HepG2 (cell line): ENCODE results near the gene APOD. TPM values are rescaled to one million over a fixed set of nuclear protein-coding genes. Genes with fewer than 3 reads are reported as not detected.

Source experiments
- NCOA1 ChIP-seq: sonication (generic); formaldehyde crosslinking; IDR thresholded peaks from 2 replicates; pipeline ENCODE4 v1.9.0; 2021; ENCODE audit warnings: missing genetic modification reagents
- RNF2 ChIP-seq: fragments of 450-650 bp; conservative IDR thresholded peaks from 2 replicates; pipeline ENCODE4 v1.6.1; 2016; ENCODE audit warnings: low read depth
- SCMH1 ChIP-seq: sonication (generic); formaldehyde crosslinking; IDR thresholded peaks from 2 replicates; pipeline ENCODE4 v1.9.0; 2021; ENCODE audit warnings: missing genetic modification reagents, mild to moderate bottlenecking, borderline replicate concordance
- ZBTB38 ChIP-seq: sonication (generic); formaldehyde crosslinking; IDR thresholded peaks from 2 replicates; pipeline ENCODE4 v1.5.1; 2020; ENCODE audit warnings: mild to moderate bottlenecking, missing genetic modification reagents
- ZNF256 ChIP-seq: sonication (generic); formaldehyde crosslinking; conservative IDR thresholded peaks from 2 replicates; pipeline ENCODE4 v1.4.0; 2020; ENCODE audit warnings: missing genetic modification reagents
- ZNF629 ChIP-seq: sonication (generic); formaldehyde crosslinking; conservative IDR thresholded peaks from 2 replicates; pipeline ENCODE4 v1.5.0; 2020; ENCODE audit warnings: missing genetic modification reagents
- ZNF841 ChIP-seq: sonication (generic); formaldehyde crosslinking; IDR thresholded peaks from 2 replicates; pipeline ENCODE4 v1.8.1; 2023; ENCODE audit warnings: missing genetic modification reagents, borderline replicate concordance
- polyA plus RNA-seq, 8 experiments: library from polyadenylated mRNA; depleted of rRNA in 3 of 8; stranded (reverse) in 7 of 8; unstranded in 1 of 8; fragments of >200 nt; fragmentation: Illumina TruSeq in 4 of 8; extraction: Trizol in 4 of 8; gene quantifications; 2 replicates each; pipeline versions ENCODE4 v1.2.1 to v1.2.3, GENCODE V29; 2011 to 2016; ENCODE audit warnings: low read depth in 4 of 8, missing spikeins in 1 of 8, mixed read lengths in 1 of 8; ENCODE audit not compliant: insufficient read depth in 1 of 8
- total RNA-seq, 5 experiments: library from RNA; depleted of rRNA; stranded (reverse); fragments of >200 nt; fragmentation: Illumina TruSeq; extraction: Trizol; gene quantifications; 2 replicates each; pipeline ENCODE4 v1.2.3, GENCODE V29; 2016; ENCODE audit warnings: low read depth in 1 of 5
- TF ChIP-seq, protein P1 (sequence below): sonication (generic); formaldehyde crosslinking; IDR thresholded peaks from 2 replicates; pipeline ENCODE4 v1.8.0; 2022; ENCODE audit warnings: mild to moderate bottlenecking, missing genetic modification reagents, moderate library complexity
- TF ChIP-seq, protein P2 (sequence below): sonication (generic); formaldehyde crosslinking; IDR thresholded peaks from 2 replicates; pipeline ENCODE4 v1.5.1; 2020; ENCODE audit warnings: mild to moderate bottlenecking, missing genetic modification reagents, moderate library complexity
- TF ChIP-seq, protein P3 (sequence below): sonication (generic); formaldehyde crosslinking; IDR thresholded peaks from 2 replicates; pipeline ENCODE4 v1.4.0; 2020; ENCODE audit warnings: missing genetic modification reagents
- TF ChIP-seq, protein P4 (sequence below): IDR thresholded peaks from 2 replicates; pipeline ENCODE4 v1.6.1; 2012; ENCODE audit warnings: inconsistent platforms

Gene APOD
- total and polyA plus RNA-seq, 2 of the 13 experiments (the other 11 are each of a cell fraction or from before 2014, with no cell fraction given) = not detected

DNA sequence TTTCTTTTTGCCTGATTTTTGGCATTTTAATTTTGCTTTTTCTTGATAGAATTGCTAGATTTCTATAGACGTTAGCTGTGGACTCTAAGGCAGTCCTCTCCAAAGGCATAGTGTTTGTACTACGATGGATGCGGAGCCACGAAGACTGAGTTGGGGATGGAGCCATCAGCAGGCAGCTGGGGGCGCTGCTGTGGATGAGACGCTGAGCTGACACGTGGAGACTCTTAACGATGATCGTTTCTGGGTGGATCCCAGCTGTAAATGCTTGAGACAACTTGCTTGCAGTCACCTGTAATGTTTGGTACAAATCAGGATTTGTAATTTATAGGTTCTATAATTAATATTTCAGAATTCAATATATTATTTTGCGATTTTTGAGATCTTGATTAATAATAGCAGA lies 27.4 kb downstream of the APOD start (continued):
- TF ChIP-seq, protein P1, sequence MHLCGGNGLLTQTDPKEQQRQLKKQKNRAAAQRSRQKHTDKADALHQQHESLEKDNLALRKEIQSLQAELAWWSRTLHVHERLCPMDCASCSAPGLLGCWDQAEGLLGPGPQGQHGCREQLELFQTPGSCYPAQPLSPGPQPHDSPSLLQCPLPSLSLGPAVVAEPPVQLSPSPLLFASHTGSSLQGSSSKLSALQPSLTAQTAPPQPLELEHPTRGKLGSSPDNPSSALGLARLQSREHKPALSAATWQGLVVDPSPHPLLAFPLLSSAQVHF (CRISPR knock-in tag) = no peak
- TF ChIP-seq, protein P2, sequence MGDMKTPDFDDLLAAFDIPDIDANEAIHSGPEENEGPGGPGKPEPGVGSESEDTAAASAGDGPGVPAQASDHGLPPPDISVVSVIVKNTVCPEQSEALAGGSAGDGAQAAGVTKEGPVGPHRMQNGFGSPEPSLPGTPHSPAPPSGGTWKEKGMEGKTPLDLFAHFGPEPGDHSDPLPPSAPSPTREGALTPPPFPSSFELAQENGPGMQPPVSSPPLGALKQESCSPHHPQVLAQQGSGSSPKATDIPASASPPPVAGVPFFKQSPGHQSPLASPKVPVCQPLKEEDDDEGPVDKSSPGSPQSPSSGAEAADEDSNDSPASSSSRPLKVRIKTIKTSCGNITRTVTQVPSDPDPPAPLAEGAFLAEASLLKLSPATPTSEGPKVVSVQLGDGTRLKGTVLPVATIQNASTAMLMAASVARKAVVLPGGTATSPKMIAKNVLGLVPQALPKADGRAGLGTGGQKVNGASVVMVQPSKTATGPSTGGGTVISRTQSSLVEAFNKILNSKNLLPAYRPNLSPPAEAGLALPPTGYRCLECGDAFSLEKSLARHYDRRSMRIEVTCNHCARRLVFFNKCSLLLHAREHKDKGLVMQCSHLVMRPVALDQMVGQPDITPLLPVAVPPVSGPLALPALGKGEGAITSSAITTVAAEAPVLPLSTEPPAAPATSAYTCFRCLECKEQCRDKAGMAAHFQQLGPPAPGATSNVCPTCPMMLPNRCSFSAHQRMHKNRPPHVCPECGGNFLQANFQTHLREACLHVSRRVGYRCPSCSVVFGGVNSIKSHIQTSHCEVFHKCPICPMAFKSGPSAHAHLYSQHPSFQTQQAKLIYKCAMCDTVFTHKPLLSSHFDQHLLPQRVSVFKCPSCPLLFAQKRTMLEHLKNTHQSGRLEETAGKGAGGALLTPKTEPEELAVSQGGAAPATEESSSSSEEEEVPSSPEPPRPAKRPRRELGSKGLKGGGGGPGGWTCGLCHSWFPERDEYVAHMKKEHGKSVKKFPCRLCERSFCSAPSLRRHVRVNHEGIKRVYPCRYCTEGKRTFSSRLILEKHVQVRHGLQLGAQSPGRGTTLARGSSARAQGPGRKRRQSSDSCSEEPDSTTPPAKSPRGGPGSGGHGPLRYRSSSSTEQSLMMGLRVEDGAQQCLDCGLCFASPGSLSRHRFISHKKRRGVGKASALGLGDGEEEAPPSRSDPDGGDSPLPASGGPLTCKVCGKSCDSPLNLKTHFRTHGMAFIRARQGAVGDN (CRISPR knock-in tag) = no peak
- TF ChIP-seq SCMH1 = no peak
- no peak for TF ChIP-seq NCOA1 (CRISPR knock-in tag)
- no peak for TF ChIP-seq ZNF841
- TF ChIP-seq, protein P3, sequence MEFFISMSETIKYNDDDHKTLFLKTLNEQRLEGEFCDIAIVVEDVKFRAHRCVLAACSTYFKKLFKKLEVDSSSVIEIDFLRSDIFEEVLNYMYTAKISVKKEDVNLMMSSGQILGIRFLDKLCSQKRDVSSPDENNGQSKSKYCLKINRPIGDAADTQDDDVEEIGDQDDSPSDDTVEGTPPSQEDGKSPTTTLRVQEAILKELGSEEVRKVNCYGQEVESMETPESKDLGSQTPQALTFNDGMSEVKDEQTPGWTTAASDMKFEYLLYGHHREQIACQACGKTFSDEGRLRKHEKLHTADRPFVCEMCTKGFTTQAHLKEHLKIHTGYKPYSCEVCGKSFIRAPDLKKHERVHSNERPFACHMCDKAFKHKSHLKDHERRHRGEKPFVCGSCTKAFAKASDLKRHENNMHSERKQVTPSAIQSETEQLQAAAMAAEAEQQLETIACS (CRISPR knock-in tag) = no peak
- TF ChIP-seq, protein P4, sequence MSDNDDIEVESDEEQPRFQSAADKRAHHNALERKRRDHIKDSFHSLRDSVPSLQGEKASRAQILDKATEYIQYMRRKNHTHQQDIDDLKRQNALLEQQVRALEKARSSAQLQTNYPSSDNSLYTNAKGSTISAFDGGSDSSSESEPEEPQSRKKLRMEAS = peak; percentile 60
- 0 out of 2 replicates have a peak, but pooled peaks have one; percentile 71 for TF ChIP-seq ZBTB38 (CRISPR knock-in tag)
- TF ChIP-seq ZNF256 (CRISPR knock-in tag) = no peak
- TF ChIP-seq ZNF629 (CRISPR knock-in tag) = no peak
- TF ChIP-seq RNF2 = no peak
